Bronchial epithelial cell (primary cell): ENCODE data around the gene TUBB1. TPM values are rescaled to one million over a fixed set of nuclear protein-coding genes. Genes with fewer than 3 reads are reported as not detected.

Experiments
- DNase-seq: peaks from one replicate; pipeline ENCODE4 v3.0.0-alpha.2; 2010; ENCODE audit warnings: low read depth
- FAIRE-seq: peaks from 2 replicates; lab custom pipeline; 2011; peaks lifted over from hg19 to GRCh38; lab: Jason Lieb, UNC
- H3K27me3 ChIP-seq: 2 replicates; pipeline ENCODE4 v1.5.1; 2011; ENCODE audit warnings: low read length; ENCODE audit not compliant: control insufficient read depth, insufficient read depth
- H3K36me3 ChIP-seq: 2 replicates; pipeline ENCODE4 v1.5.1; 2011; ENCODE audit warnings: low read length; ENCODE audit not compliant: control insufficient read depth, insufficient read depth
- H3K4me3 ChIP-seq: 2 replicates; pipeline ENCODE4 v1.5.1; 2011; ENCODE audit warnings: mild to moderate bottlenecking, low read depth, low read length, control low read depth
- CTCF ChIP-seq: IDR thresholded peaks from 2 replicates; pipeline ENCODE4 v1.5.1; 2011; ENCODE audit warnings: mild to moderate bottlenecking, moderate library complexity, low read length, control low read depth, inconsistent platforms; ENCODE audit not compliant: insufficient read depth, severe bottlenecking
- total RNA-seq: library from RNA; depleted of rRNA; stranded (reverse); fragments of >200 nt; gene quantifications from 2 replicates; pipeline ENCODE4 v1.2.1, GENCODE V29; 2014

Gene TUBB1
- total RNA-seq, 1 donor from 2014 or later = not detected

- no peak for FAIRE-seq
- Histone ChIP-seq H3K4me3 (no peak overlapping the region), H3K36me3 (no peaks in the 10 kb centered on the region), H3K27me3 (no peaks in the 10 kb centered on the region)
- no peak for TF ChIP-seq CTCF
- DNase-seq = no peak
Measured at GRCh38 chr20:58975353-58975752, 43.9 kb upstream of the TUBB1 start.

- FAIRE-seq (no peak), DNase-seq (peak; percentile 49)
- no peak overlapping the region for H3K4me3 ChIP-seq
- H3K27me3 ChIP-seq = no peaks in the 10 kb centered on the region
- H3K36me3 ChIP-seq = no peaks in the 10 kb centered on the region
- TF ChIP-seq CTCF = no peak
Measured at GRCh38 chr20:58976061-58976730, 43.0 kb upstream of the TUBB1 start.

- Histone ChIP-seq H3K4me3 (no peak overlapping the region), H3K36me3 (no peaks in the 10 kb centered on the region), H3K27me3 (no peaks in the 10 kb centered on the region)
- FAIRE-seq = no peak
- TF ChIP-seq CTCF = no peak
- no peak for DNase-seq
Measured at GRCh38 chr20:58978351-58979190, 40.7 kb upstream of the TUBB1 start.

- no peak for TF ChIP-seq CTCF
- no peaks in the 10 kb centered on the region for H3K27me3 ChIP-seq
- FAIRE-seq (no peak), DNase-seq (peak; percentile 38)
- peak within 1 kb of the TSS; percentile 69 for H3K4me3 ChIP-seq
- H3K36me3 ChIP-seq = no peaks in the 10 kb centered on the region
Measured at GRCh38 chr20:58980711-58981627, 38.3 kb upstream of the TUBB1 start, which contains the start of gene NELFCD. Gene NELFCD, plus strand, starts transcription at chr20:58981256. Its CDS starts 54 bp downstream, at chr20:58981310.

- no peak for TF ChIP-seq CTCF
- FAIRE-seq = no peak
- DNase-seq = peak; percentile 7
- no peaks in the 10 kb centered on the region for H3K36me3 ChIP-seq
- peak overlapping the region; percentile 69 for H3K4me3 ChIP-seq
- H3K27me3 ChIP-seq = no peaks in the 10 kb centered on the region
Measured at GRCh38 chr20:58981628-58982364, 37.4 kb upstream of the TUBB1 start.
